ENCODE measurements around the gene ERBB4.
"Not testable (repeated sequence)": the region's sequence is repeated elsewhere in the genome, so short reads cannot be mapped to it uniquely, and the experiment has no call there.

ERBB4 gene

GRCh38 chr2:212528106-212528856 lies 10.3 kb downstream of the ERBB4 start:
- DNase-seq (ENCODE audit: low read depth), result no peak

DNA sequence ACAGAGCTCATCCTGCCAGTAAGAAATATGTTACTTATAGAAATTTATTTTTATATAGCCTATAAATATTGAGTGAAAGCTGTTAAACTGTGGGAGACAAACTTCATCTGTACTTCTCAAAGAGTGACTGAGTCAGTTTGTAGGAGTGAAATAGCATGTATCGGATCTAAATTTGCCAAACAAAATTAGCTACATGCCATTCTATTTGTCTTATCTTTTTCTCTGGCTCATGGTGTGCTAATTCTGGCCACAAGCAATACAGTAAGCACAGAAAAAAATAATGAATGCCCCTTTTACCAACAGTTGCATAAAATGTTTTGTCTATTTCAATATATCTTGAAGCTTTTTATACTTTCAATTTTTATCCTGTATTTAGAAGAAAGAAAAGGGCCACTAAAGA lies 12.5 kb downstream of the ERBB4 start:
- no peak for DNase-seq (ENCODE audit: low read depth)

GRCh38 chr2:212523756-212524155 lies 14.8 kb downstream of the ERBB4 start:
- no peak for DNase-seq (ENCODE audit: low read depth)

DNA sequence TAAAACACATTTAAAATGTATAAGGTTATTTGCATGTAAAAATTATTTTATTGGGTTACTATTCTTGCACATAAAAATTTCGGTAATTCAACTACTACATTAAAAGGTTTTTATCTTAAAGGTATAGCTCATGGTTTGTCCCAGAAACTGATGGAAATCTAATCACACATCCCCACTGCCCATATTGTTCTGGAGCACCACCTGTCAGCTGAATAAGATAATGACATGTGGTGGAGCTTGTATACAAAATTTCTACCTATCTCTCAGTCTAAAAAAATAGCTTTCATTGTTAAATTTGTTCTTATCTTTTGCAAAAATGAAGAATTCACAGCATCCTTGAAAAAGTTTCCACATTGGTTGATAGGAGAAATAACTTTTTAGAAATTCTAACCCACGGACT lies 18.3 kb downstream of the ERBB4 start:
- no peak for DNase-seq (ENCODE audit: low read depth)

DNA sequence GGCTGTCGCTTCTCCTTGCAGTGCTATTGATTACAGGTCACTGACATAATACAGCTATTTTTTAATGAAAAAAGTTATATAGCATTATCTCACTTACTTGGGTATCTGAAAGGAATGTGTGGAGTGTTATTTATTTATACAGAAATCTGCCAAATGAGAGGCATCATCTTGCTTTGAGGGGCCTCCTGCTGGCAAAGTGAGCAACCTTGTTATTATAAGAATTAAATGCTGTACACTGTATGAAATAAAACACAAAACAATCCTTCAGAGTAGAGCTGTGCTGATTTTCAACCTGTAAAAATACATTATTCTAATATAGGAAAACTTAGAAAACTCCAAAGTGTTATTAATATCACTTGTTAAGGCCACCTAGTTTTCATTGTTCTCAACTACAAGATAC lies 20.9 kb downstream of the ERBB4 start:
- DNase-seq (ENCODE audit: low read depth), result no peak

- DNase-seq (ENCODE audit: low read depth), result no peak
Observed at GRCh38 chr2:212505586-212505985, 33.0 kb downstream of the ERBB4 start.

- no peak for DNase-seq (ENCODE audit: low read depth)
Observed at GRCh38 chr2:212495046-212495445, 43.6 kb downstream of the ERBB4 start.

DNA sequence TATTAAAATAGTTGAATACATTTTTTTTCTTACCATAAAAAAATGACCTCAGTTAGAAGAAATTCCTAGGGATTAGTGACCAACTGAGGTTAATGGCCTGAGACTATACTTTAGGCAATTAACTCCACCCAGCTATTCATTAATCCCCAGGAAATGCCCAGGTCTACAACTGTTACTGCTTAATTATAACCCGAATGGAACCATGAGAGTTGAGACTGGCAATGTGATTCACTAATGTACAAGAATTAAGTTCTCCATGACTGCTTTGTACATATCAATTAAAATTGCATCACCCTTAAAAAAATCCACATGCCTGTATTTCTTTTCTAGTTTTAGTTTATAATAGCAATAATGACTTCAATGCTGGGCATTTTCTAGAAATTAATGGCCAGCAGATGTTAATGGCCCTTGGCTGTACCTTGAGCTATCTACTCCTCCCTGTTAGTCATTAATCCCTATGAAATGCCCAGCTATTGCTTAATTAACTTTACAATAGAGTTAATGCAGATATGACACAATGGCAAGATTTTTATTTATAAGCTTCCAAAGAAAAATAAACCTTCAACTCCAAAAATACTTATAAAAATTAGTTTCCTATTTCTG lies 44.1 kb downstream of the ERBB4 start:
- no peak for DNase-seq (ENCODE audit: low read depth)

GRCh38 chr2:212489719-212490346 lies 48.8 kb downstream of the ERBB4 start:
- no peak for DNase-seq (ENCODE audit: low read depth)

- DNase-seq (ENCODE audit: low read depth), result no peak
Observed at GRCh38 chr2:212488611-212489010, 50.0 kb downstream of the ERBB4 start.

- DNase-seq (ENCODE audit: low read depth), result no peak
Observed at GRCh38 chr2:212484563-212485080, 54.0 kb downstream of the ERBB4 start.

GRCh38 chr2:212480447-212480846 lies 58.2 kb downstream of the ERBB4 start:
- no peak for DNase-seq (ENCODE audit: low read depth)

DNA sequence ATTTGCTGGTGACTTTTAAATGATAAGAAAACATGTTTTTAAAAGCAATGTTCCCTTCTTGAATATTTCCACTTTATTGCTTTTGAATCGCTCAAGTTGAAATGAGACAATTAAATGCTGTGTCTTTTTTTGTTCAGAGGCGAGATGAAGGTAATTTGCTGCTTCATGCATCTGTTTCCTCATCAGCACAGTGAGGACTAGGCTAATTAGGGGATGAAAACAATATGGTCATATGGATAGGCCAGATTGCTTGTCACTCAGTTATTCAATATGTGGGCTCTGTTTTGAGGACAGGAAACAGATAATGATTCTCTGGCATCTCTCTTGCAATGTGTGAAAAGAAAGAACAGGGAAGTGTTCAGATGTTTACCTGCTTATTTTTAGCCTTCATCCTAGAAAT lies 61.0 kb downstream of the ERBB4 start:
- DNase-seq (ENCODE audit: low read depth), result no peak

GRCh38 chr2:212473211-212473610 lies 65.4 kb downstream of the ERBB4 start:
- DNase-seq (ENCODE audit: low read depth), result no peak

- DNase-seq (ENCODE audit: low read depth), result not testable (repeated sequence)
Observed at GRCh38 chr2:212467551-212467950, 71.1 kb downstream of the ERBB4 start.

- no peak for DNase-seq (ENCODE audit: low read depth)
Observed at GRCh38 chr2:212465456-212465855, 73.1 kb downstream of the ERBB4 start.

DNA sequence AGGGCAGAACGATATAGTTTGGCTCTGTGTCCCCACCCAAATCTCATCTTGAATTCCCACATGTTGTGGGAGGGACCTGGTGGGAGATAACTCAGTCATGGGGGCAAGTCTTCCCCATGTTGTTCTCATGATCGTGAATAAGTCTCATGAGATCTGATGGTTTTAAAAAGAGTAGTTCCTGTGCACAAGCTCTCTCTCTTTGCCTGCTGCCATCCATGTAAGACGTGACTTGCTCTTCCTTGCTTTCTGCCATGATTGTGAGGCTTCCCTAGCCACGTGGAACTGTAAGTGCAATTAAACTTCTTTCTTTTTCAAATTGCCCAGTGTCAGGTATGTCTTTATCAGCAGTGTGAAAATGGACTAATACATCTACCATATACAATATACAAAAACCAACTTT lies 76.9 kb downstream of the ERBB4 start:
- not testable (repeated sequence) for DNase-seq (ENCODE audit: low read depth)

DNA sequence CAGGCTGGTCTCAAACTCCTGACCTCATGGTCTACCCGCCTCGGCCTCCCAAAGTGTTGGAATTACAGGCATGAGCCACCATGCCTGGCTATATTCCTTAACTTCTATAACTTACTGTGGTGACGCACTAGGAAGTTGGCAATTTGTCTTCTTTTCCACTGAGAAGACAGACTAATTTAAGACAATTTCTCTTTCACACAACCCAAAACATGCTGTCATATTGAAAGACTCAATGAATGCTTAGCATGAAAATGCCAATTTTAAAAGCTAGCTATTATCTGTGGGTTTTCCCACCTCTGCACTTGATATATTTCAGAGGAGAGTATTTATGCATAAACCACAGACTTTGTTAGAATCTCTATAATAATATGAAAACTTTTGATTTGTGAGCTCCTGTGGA lies 84.5 kb downstream of the ERBB4 start:
- DNase-seq (ENCODE audit: low read depth), result no peak

DNA sequence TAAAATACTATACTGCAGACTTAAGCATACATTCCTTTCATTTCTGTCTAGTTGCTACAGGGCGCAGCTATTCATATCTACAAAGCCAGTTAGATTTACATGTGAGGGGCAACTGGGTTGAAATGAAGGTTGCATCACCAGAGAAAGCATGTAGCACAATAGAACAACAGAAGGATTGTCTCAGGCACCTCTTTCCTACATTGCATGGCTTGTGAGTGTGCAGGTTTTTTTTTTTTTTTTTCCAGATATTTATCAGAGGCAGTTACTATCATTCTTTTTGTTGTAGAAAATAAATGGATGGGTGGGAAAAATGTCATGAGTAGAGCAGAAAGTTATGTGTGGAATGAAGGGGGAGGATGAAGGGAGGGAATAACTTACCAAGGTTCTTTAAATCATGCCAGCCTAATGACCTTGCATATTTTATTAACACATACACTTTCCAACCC lies 86.8 kb downstream of the ERBB4 start:
- no peak for DNase-seq (ENCODE audit: low read depth)

- DNase-seq (ENCODE audit: low read depth), result no peak
Observed at GRCh38 chr2:212448698-212449097, 89.9 kb downstream of the ERBB4 start.

- no peak for DNase-seq (ENCODE audit: low read depth)
Observed at GRCh38 chr2:212441821-212442220, 96.8 kb downstream of the ERBB4 start.

- no peak for DNase-seq (ENCODE audit: low read depth)
Observed at GRCh38 chr2:212441141-212441540, 97.5 kb downstream of the ERBB4 start.

Data from stimulated activated CD4-positive, alpha-beta T cell treated with anti-CD3 and anti-CD28 coated beads, Interleukin-2, amount 100 ng/mL, for 4 hours (primary cell).